ENCODE results near the gene MUC20. TPM values are rescaled to one million over a fixed set of nuclear protein-coding genes. Genes with fewer than 3 reads are reported as not detected.

The MUC20 gene
- total RNA-seq, 1 donor from 2014 or later = 0.21 TPM

DNA sequence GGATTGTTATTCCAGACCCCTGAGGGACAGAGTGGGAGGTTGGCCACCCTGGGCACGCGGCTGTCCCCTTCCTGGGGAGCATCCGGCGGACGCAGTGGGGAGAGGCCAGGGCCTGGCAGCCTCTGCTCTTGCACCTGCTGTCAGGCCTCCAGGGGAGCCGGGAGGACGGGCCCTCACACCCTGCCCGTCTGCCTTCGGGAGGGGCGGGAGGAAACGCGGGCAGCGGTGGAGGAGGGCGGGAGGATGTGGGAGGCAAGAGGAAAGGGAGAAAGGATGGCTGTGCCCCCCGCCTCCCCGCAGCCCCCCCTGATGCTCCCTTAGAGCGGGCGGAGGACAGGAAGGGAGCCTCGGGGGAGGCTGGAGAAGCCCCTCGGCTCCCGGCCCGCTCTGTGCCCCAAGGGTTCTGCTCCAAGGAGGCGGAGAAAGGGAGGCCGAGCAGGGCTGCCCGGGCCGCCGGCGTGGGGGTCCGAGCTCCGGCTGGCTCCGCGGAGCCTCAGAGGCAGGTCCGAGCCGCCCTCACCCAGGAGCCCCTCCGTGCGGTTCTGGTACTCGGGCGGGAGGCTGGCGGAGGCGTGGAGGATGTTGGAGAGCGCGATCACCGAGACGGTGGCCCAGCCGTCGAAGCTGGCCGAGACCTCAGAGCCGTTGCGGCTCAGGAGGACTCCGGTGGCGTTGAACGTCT lies 40.9 kb downstream of the MUC20 start:
- DNase-seq (ENCODE audit: low spot score) = no peak
- no peak overlapping the region for H3K4me3 Mint-ChIP-seq (ENCODE audit: unreplicated experiment)

DNA sequence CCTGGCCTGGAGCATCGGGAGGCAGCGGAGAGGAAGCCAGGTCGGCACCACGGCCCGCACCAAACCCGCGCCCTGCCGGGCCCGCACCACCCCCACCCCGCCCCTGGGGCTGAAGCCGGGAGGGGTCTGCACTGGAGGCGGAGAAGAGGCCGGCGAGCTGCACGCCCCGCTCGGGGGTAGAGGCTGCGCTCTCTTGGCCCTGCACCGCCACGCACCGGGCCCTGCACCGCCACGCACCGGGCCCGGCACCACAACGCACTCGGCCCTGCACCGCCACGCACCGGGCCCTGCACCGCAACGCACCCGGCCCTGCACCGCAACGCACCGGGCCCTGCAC lies 41.4 kb downstream of the MUC20 start:
- TF ChIP-seq, protein P1, sequence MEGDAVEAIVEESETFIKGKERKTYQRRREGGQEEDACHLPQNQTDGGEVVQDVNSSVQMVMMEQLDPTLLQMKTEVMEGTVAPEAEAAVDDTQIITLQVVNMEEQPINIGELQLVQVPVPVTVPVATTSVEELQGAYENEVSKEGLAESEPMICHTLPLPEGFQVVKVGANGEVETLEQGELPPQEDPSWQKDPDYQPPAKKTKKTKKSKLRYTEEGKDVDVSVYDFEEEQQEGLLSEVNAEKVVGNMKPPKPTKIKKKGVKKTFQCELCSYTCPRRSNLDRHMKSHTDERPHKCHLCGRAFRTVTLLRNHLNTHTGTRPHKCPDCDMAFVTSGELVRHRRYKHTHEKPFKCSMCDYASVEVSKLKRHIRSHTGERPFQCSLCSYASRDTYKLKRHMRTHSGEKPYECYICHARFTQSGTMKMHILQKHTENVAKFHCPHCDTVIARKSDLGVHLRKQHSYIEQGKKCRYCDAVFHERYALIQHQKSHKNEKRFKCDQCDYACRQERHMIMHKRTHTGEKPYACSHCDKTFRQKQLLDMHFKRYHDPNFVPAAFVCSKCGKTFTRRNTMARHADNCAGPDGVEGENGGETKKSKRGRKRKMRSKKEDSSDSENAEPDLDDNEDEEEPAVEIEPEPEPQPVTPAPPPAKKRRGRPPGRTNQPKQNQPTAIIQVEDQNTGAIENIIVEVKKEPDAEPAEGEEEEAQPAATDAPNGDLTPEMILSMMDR (IDR thresholded peaks at IDR 0.05; ENCODE audit: unreplicated experiment) = no peak
- Mint-ChIP-seq H3K4me1 (ENCODE audit: unreplicated experiment) (peaks cover 3% of the 10 kb centered on the region), H3K9me3 (ENCODE audit: unreplicated experiment) (no peaks in the 10 kb centered on the region), H3K36me3 (ENCODE audit: low read depth, unreplicated experiment) (no peaks in the 10 kb centered on the region), H3K27ac (ENCODE audit: unreplicated experiment) (no peak overlapping the region), H3K4me3 (ENCODE audit: unreplicated experiment) (no peak overlapping the region), H3K27me3 (ENCODE audit: unreplicated experiment) (peaks cover 16% of the 10 kb centered on the region)
- DNase-seq (ENCODE audit: low spot score) = no peak

More for the DNA sequence above, 40.9 kb downstream of the MUC20 start:
- Mint-ChIP-seq H3K27me3 (ENCODE audit: unreplicated experiment) (peaks cover 20% of the 10 kb centered on the region), H3K4me1 (ENCODE audit: unreplicated experiment) (peaks cover 3% of the 10 kb centered on the region), H3K9me3 (ENCODE audit: unreplicated experiment) (no peaks in the 10 kb centered on the region), H3K27ac (ENCODE audit: unreplicated experiment) (no peak overlapping the region), H3K36me3 (ENCODE audit: low read depth, unreplicated experiment) (no peaks in the 10 kb centered on the region)
- TF ChIP-seq, protein P1 (IDR thresholded peaks at IDR 0.05; ENCODE audit: unreplicated experiment) = no peak

DNA sequence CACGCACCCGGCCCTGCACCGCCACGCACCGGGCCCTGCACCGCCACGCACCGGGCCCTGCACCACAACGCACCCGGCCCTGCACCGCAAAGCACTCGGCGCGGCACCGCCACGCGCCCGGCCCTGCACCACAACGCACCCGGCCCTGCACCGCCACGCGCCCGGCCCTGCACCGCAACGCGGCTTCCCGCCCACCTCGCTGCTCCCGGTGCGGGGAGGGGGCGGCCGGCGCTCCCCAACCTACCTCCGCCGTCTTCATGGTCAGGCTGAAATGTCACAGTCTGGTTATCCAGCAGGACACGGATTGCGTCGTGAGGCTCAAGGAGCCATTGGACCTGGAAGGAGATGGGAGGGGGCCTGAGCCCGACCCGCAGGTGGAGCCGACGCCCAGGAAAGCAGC lies 41.8 kb downstream of the MUC20 start:
- TF ChIP-seq, protein P1 (IDR thresholded peaks at IDR 0.05; ENCODE audit: unreplicated experiment) = no peak
- DNase-seq (ENCODE audit: low spot score) = no peak
- H3K27me3 Mint-ChIP-seq (ENCODE audit: unreplicated experiment) = peaks cover 16% of the 10 kb centered on the region
- peaks cover 3% of the 10 kb centered on the region for H3K4me1 Mint-ChIP-seq (ENCODE audit: unreplicated experiment)
- no peaks in the 10 kb centered on the region for H3K9me3 Mint-ChIP-seq (ENCODE audit: unreplicated experiment)
- no peak overlapping the region for H3K27ac Mint-ChIP-seq (ENCODE audit: unreplicated experiment)
- H3K36me3 Mint-ChIP-seq (ENCODE audit: low read depth, unreplicated experiment) = no peaks in the 10 kb centered on the region
- H3K4me3 Mint-ChIP-seq (ENCODE audit: unreplicated experiment) = no peak overlapping the region

DNA sequence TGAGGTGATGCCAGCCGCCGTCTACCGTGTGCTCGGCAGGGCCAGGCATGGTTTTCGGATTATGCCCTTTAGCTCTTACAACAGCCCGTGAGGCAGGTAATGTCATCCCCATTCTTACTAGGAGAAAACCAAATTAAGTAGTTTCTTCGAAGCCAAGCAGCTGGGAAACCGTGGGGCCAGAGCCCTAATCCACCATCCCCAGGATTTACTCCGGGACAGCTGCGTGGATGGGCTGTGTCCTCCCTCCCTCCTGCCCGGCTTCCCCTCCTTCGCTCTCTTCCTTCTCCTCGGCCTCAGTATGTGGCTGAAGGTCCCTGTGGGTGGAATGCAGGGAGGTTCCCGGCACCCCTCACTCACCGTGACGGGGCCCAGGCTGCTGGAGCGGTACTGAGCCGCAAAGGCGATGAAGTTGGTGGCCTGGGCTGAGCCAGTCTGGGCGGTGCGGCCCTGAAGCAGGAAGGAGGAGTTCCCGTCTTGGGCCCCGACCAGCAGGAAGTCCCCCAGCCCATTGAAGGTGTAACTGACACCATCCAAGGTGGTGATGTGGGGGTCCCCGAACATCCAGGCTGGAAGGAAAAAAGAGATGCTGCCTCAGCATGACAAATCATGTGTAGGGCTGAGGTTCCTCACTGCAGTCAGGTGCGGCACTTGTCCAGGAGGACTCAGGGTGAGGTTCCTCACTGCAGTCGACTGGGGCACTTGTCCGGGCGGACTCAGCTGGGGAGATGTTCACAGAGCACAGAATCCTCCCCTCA lies 42.5 kb downstream of the MUC20 start:
- H3K4me3 Mint-ChIP-seq (ENCODE audit: unreplicated experiment) = no peak overlapping the region
- H3K27ac Mint-ChIP-seq (ENCODE audit: unreplicated experiment) = no peak overlapping the region
- H3K9me3 Mint-ChIP-seq (ENCODE audit: unreplicated experiment) = no peaks in the 10 kb centered on the region
- H3K27me3 Mint-ChIP-seq (ENCODE audit: unreplicated experiment) = peaks cover 16% of the 10 kb centered on the region
- no peak for DNase-seq (ENCODE audit: low spot score)
- TF ChIP-seq, protein P1 (IDR thresholded peaks at IDR 0.05; ENCODE audit: unreplicated experiment) = no peak
- peaks cover 3% of the 10 kb centered on the region for H3K4me1 Mint-ChIP-seq (ENCODE audit: unreplicated experiment)
- H3K36me3 Mint-ChIP-seq (ENCODE audit: low read depth, unreplicated experiment) = peaks cover 4% of the 10 kb centered on the region

Measured in endothelial cell (in vitro differentiated cells).